Measurements from ENCODE around the gene LRRC15. TPM values are rescaled to one million over a fixed set of nuclear protein-coding genes. Genes with fewer than 3 reads are reported as not detected.

LRRC15 gene
- total RNA-seq, 1 experiment from 2014 or later, result 0.36 TPM

GRCh38 chr3:194382892-194383223 is 13.3 kb upstream of the LRRC15 start:
- DNase-seq (no peak), ATAC-seq (no peak)
- H3K27me3 ChIP-seq (ENCODE audit: low read length), result no peaks in the 10 kb centered on the region
- CTCF ChIA-PET, result no interaction called here
- no peaks in the 10 kb centered on the region for H3K36me3 ChIP-seq (ENCODE audit: low read depth, low read length)
- BruUV-seq (replicated peaks), result no TSS peak
- TF ChIP-seq CTCF (conservative IDR thresholded peaks at IDR 0.05; ENCODE audit: low read depth, low read length), result no peak
- TF ChIP-seq EZH2phosphoT487 (IDR thresholded peaks at IDR 0.05; ENCODE audit: borderline replicate concordance, low read length), result no peak
- TF ChIP-seq EZH2 (IDR thresholded peaks at IDR 0.05; ENCODE audit: low read length, unreplicated experiment), result no peak
- no peaks in the 10 kb centered on the region for H3K9me2 ChIP-seq (replicated peaks; ENCODE audit: low read length)
- H3K9ac ChIP-seq (ENCODE audit: low read length), result no peak overlapping the region
- H3K4me3 ChIP-seq (ENCODE audit: low read length), result no peak overlapping the region
- no peak overlapping the region for H2AFZ ChIP-seq (ENCODE audit: low read length)
- H3K4me1 ChIP-seq (ENCODE audit: insufficient read depth, low read length), result no peaks in the 10 kb centered on the region
- H3F3A ChIP-seq (ENCODE audit: low read length, unreplicated experiment), result no peaks in the 10 kb centered on the region
- no peaks in the 10 kb centered on the region for H3K79me2 ChIP-seq (ENCODE audit: low read length)
- H3K27ac ChIP-seq (ENCODE audit: low read length), result no peak overlapping the region
- no peaks in the 10 kb centered on the region for H3K9me3 ChIP-seq (ENCODE audit: low read length)
- H4K20me1 ChIP-seq (ENCODE audit: low read length), result no peaks in the 10 kb centered on the region
- POLR2A ChIA-PET (ENCODE audit: unreplicated experiment), result no interaction called here
- intact Hi-C loops (cut with micrococcal nuclease), result no loop called here
- no peak overlapping the region for H3K4me2 ChIP-seq (ENCODE audit: low read length)

- intact Hi-C loops (cut with micrococcal nuclease), result no loop called here
- no peak overlapping the region for H3K4me2 ChIP-seq (ENCODE audit: low read length)
- no peak overlapping the region for H3K27ac ChIP-seq (ENCODE audit: low read length)
- ATAC-seq (no peak), DNase-seq (no peak)
- H3K4me3 ChIP-seq (ENCODE audit: low read length), result no peak overlapping the region
- H3K4me1 ChIP-seq (ENCODE audit: insufficient read depth, low read length), result no peaks in the 10 kb centered on the region
- no peak overlapping the region for H3K9ac ChIP-seq (ENCODE audit: low read length)
- H3K9me3 ChIP-seq (ENCODE audit: low read length), result no peaks in the 10 kb centered on the region
- no peak overlapping the region for H2AFZ ChIP-seq (ENCODE audit: low read length)
- H4K20me1 ChIP-seq (ENCODE audit: low read length), result no peaks in the 10 kb centered on the region
- H3K79me2 ChIP-seq (ENCODE audit: low read length), result no peaks in the 10 kb centered on the region
- no peaks in the 10 kb centered on the region for H3K36me3 ChIP-seq (ENCODE audit: low read depth, low read length)
- no TSS peak for BruUV-seq (replicated peaks)
- H3K27me3 ChIP-seq (ENCODE audit: low read length), result no peaks in the 10 kb centered on the region
- ChIA-PET CTCF (no interaction called here), POLR2A (ENCODE audit: unreplicated experiment) (no interaction called here)
- no peaks in the 10 kb centered on the region for H3K9me2 ChIP-seq (replicated peaks; ENCODE audit: low read length)
- TF ChIP-seq EZH2 (IDR thresholded peaks at IDR 0.05; ENCODE audit: low read length, unreplicated experiment), result no peak
- no peak for TF ChIP-seq EZH2phosphoT487 (IDR thresholded peaks at IDR 0.05; ENCODE audit: borderline replicate concordance, low read length)
- no peak for TF ChIP-seq CTCF (conservative IDR thresholded peaks at IDR 0.05; ENCODE audit: low read depth, low read length)
- H3F3A ChIP-seq (ENCODE audit: low read length, unreplicated experiment), result no peaks in the 10 kb centered on the region
These were observed 12.8 kb upstream of the LRRC15 start for GRCh38 chr3:194382196-194382891.

- H3K79me2 ChIP-seq (ENCODE audit: low read length), result no peaks in the 10 kb centered on the region
- H3K27me3 ChIP-seq (ENCODE audit: low read length), result no peaks in the 10 kb centered on the region
- DNase-seq, result peak; percentile 14
- BruUV-seq (replicated peaks), result no TSS peak
- no peaks in the 10 kb centered on the region for H3K9me2 ChIP-seq (replicated peaks; ENCODE audit: low read length)
- H3K9ac ChIP-seq (ENCODE audit: low read length), result no peak overlapping the region
- no peaks in the 10 kb centered on the region for H3K36me3 ChIP-seq (ENCODE audit: low read depth, low read length)
- TF ChIP-seq EZH2 (IDR thresholded peaks at IDR 0.05; ENCODE audit: low read length, unreplicated experiment) (no peak), EZH2phosphoT487 (IDR thresholded peaks at IDR 0.05; ENCODE audit: borderline replicate concordance, low read length) (no peak), CTCF (conservative IDR thresholded peaks at IDR 0.05; ENCODE audit: low read depth, low read length) (no peak)
- ChIA-PET CTCF (no interaction called here), POLR2A (ENCODE audit: unreplicated experiment) (interaction anchor here (0.6 kb wide), 1 partner anchor 33 kb away, joined by 3 read pairs; no protein-coding TSS in a partner anchor)
- no peaks in the 10 kb centered on the region for H3F3A ChIP-seq (ENCODE audit: low read length, unreplicated experiment)
- no peak overlapping the region for H3K4me2 ChIP-seq (ENCODE audit: low read length)
- no peak overlapping the region for H2AFZ ChIP-seq (ENCODE audit: low read length)
- no peaks in the 10 kb centered on the region for H3K4me1 ChIP-seq (ENCODE audit: insufficient read depth, low read length)
- intact Hi-C loops (cut with micrococcal nuclease), result no loop called here
- no peak overlapping the region for H3K4me3 ChIP-seq (ENCODE audit: low read length)
- H3K9me3 ChIP-seq (ENCODE audit: low read length), result no peaks in the 10 kb centered on the region
- no peak overlapping the region for H3K27ac ChIP-seq (ENCODE audit: low read length)
- H4K20me1 ChIP-seq (ENCODE audit: low read length), result no peaks in the 10 kb centered on the region
- ATAC-seq, result peak; percentile 56
These were observed 11.9 kb upstream of the LRRC15 start for GRCh38 chr3:194381460-194381875.

All from PC-3 (cell line).